Keratinocyte (primary cell): ENCODE results near the gene THRAP3. TPM values are rescaled to one million over a fixed set of nuclear protein-coding genes. Genes with fewer than 3 reads are reported as not detected.

Source experiments
- DNase-seq: peaks from one replicate; pipeline ENCODE4 v3.0.0-alpha.2; 2011; ENCODE audit warnings: low read depth, missing footprints, low spot score
- FAIRE-seq: peaks from 2 replicates; lab custom pipeline; 2011; peaks lifted over from hg19 to GRCh38; lab: Jason Lieb, UNC
- H2AFZ ChIP-seq: 2 replicates; pipeline ENCODE4 v1.6.0; 2012; ENCODE audit warnings: low read length, control low read depth, inconsistent platforms; ENCODE audit not compliant: control insufficient read depth
- H3K27ac ChIP-seq: 2 replicates; pipeline ENCODE4 v1.5.1; 2011; ENCODE audit warnings: low read length; ENCODE audit not compliant: control insufficient read depth, insufficient read depth
- H3K27me3 ChIP-seq: 3 replicates; pipeline ENCODE4 v1.6.0; 2011; ENCODE audit warnings: low read length; ENCODE audit not compliant: control insufficient read depth, insufficient read depth; ENCODE audit errors: extremely low read depth
- H3K36me3 ChIP-seq, 2 experiments: 2 replicates in 1 of 2; 3 replicates in 1 of 2; pipeline ENCODE4 v1.5.1; 2011; ENCODE audit warnings: low read length in 2 of 2, mild to moderate bottlenecking in 1 of 2; ENCODE audit not compliant: control insufficient read depth in 2 of 2, insufficient read depth in 2 of 2; ENCODE audit errors: extremely low read depth in 1 of 2
- H3K4me1 ChIP-seq: 3 replicates; pipeline ENCODE4 v1.5.1; 2011; ENCODE audit warnings: low read length; ENCODE audit not compliant: control insufficient read depth, insufficient read depth; ENCODE audit errors: extremely low read depth
- H3K4me2 ChIP-seq: 3 replicates; pipeline ENCODE4 v1.6.0; 2011; ENCODE audit warnings: low read depth, low read length; ENCODE audit not compliant: control insufficient read depth, insufficient read depth; ENCODE audit errors: extremely low read depth
- H3K4me3 ChIP-seq, 3 experiments: fragments of 200-600 bp in 1 of 3; sonication (generic) in 1 of 3; 2 replicates in 2 of 3; 3 replicates in 1 of 3; pipeline ENCODE4 v1.5.1; 2011 to 2016; ENCODE audit warnings: low read length in 3 of 3, mild to moderate bottlenecking in 3 of 3, control low read depth in 2 of 3, inconsistent platforms in 1 of 3, low read depth in 1 of 3, mixed read lengths in 1 of 3, mixed run types in 1 of 3, moderate library complexity in 1 of 3; ENCODE audit not compliant: control insufficient read depth in 2 of 3, insufficient read depth in 2 of 3; ENCODE audit errors: extremely low read depth in 1 of 3
- H3K79me2 ChIP-seq: 2 replicates; pipeline ENCODE4 v1.6.0; 2012; ENCODE audit warnings: low read length; ENCODE audit not compliant: control insufficient read depth, insufficient read depth
- H3K9ac ChIP-seq: 3 replicates; pipeline ENCODE4 v1.6.0; 2011; ENCODE audit warnings: low read length; ENCODE audit not compliant: control insufficient read depth, insufficient read depth; ENCODE audit errors: extremely low read depth
- H3K9me1 ChIP-seq: 3 replicates; pipeline ENCODE4 v1.6.0; 2011; ENCODE audit warnings: low read length; ENCODE audit not compliant: control insufficient read depth, insufficient read depth; ENCODE audit errors: extremely low read depth
- H3K9me3 ChIP-seq: 2 replicates; pipeline ENCODE4 v1.5.1; 2012; ENCODE audit warnings: low read depth, low read length; ENCODE audit not compliant: control insufficient read depth
- H4K20me1 ChIP-seq: 3 replicates; pipeline ENCODE4 v1.6.0; 2011; ENCODE audit warnings: low read length; ENCODE audit not compliant: control insufficient read depth, insufficient read depth; ENCODE audit errors: extremely low read depth
- EZH2 ChIP-seq: IDR thresholded peaks from one replicate; pipeline ENCODE4 v1.6.1; 2012; ENCODE audit warnings: inconsistent platforms, mild to moderate bottlenecking, low read length, moderate library complexity
- dilution Hi-C: fragments of 300-500 bp; cut with MboI; formaldehyde crosslinking; loops from one replicate; pipeline ENCODE4 v1.7.0; 2020; ENCODE audit warnings: low sequenced_read_pairs; ENCODE audit not compliant: extremely low pct_ligation_motif_present
- polyA plus RNA-seq, 5 experiments: library from polyadenylated mRNA; depleted of rRNA in 3 of 5; stranded (reverse) in 3 of 5; stranded (forward) in 1 of 5; unstranded in 1 of 5; fragments of >200 nt; gene quantifications; 1 replicate in 1 of 5; 2 replicates in 3 of 5; 3 replicates in 1 of 5; pipeline versions ENCODE4 v1.2.1 to v1.2.3, GENCODE V29; 2011 to 2012; ENCODE audit warnings: missing spikeins in 2 of 5, low read depth in 1 of 5, low replicate concordance in 1 of 5
- TF ChIP-seq, protein P1 (sequence below), 3 experiments: IDR thresholded peaks in 1 of 3; conservative IDR thresholded peaks in 1 of 3; optimal IDR thresholded peaks in 1 of 3; 2 replicates in 2 of 3; 3 replicates in 1 of 3; pipeline versions ENCODE3 to v1.5.1; 2011; ENCODE audit warnings: low read length in 3 of 3, mild to moderate bottlenecking in 3 of 3, moderate library complexity in 2 of 3, control low read depth in 1 of 3, inconsistent platforms in 1 of 3; ENCODE audit not compliant: insufficient read depth in 2 of 3; ENCODE audit errors: extremely low read depth in 1 of 3

Gene THRAP3
- polyA plus RNA-seq, 1 donor (not counting 4 experiments of a cell fraction or from before 2014, with no cell fraction given), result 79.6 TPM

DNA sequence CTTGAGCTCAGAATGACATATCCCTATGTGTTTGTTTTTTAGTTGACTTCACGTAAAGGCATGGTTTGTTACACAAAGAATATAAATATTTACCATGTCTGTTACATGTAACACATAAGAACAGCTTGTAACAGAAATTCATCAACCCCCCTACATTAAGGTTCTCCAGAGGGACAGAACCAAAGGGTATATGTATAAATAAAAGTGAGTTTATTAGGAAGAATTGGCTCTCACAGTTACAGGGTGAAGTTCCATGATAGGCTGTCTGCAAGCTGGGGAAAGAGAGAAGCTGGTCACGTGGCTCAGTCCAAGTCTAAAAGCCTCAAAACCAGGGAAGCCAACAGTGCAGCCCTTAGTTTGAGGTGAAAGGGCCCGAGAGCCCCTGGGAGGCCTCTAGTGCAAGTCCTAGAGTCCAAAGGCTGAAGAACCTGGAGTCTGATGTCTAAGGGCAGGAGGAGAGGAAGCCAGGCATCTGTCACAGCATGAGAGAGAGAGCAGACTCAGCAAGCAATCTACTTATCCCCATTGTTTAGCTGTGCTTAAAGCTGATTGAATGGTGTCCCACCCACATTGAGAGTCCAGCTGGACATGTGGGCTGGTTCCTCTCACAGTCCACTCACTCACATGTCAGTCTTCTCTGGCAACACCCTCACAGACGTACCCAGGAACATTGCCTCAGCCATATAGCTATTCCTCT is 15.8 kb downstream of the THRAP3 start:
- no peaks in the 10 kb centered on the region for H3K4me1 ChIP-seq
- peaks cover 92% of the 10 kb centered on the region for H3K79me2 ChIP-seq
- no peaks in the 10 kb centered on the region for H3K9me1 ChIP-seq
- FAIRE-seq (no peak), DNase-seq (no peak)
- H3K36me3 ChIP-seq, result peaks cover 15 to 16% of the 10 kb centered on the region in 2 experiments
- H3K4me2 ChIP-seq, result no peak overlapping the region
- H4K20me1 ChIP-seq, result peaks cover 22% of the 10 kb centered on the region
- TF ChIP-seq, protein P1, sequence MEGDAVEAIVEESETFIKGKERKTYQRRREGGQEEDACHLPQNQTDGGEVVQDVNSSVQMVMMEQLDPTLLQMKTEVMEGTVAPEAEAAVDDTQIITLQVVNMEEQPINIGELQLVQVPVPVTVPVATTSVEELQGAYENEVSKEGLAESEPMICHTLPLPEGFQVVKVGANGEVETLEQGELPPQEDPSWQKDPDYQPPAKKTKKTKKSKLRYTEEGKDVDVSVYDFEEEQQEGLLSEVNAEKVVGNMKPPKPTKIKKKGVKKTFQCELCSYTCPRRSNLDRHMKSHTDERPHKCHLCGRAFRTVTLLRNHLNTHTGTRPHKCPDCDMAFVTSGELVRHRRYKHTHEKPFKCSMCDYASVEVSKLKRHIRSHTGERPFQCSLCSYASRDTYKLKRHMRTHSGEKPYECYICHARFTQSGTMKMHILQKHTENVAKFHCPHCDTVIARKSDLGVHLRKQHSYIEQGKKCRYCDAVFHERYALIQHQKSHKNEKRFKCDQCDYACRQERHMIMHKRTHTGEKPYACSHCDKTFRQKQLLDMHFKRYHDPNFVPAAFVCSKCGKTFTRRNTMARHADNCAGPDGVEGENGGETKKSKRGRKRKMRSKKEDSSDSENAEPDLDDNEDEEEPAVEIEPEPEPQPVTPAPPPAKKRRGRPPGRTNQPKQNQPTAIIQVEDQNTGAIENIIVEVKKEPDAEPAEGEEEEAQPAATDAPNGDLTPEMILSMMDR (optimal IDR thresholded peaks at IDR 0.05 in 1 of 3, IDR thresholded peaks at IDR 0.05 in 1 of 3, conservative IDR thresholded peaks at IDR 0.05 in 1 of 3; ENCODE audit: extremely low read depth in 1 of 3, insufficient read depth in 2 of 3, low read length in 3 of 3), result no peak
- TF ChIP-seq EZH2, result no peak
- no peak overlapping the region for H3K4me3 ChIP-seq
- no peaks in the 10 kb centered on the region for H3K9me3 ChIP-seq
- H2AFZ ChIP-seq, result no peak overlapping the region
- no peak overlapping the region for H3K9ac ChIP-seq
- no peak overlapping the region for H3K27ac ChIP-seq
- no peaks in the 10 kb centered on the region for H3K27me3 ChIP-seq
- dilution Hi-C loops, result no loop called here

DNA sequence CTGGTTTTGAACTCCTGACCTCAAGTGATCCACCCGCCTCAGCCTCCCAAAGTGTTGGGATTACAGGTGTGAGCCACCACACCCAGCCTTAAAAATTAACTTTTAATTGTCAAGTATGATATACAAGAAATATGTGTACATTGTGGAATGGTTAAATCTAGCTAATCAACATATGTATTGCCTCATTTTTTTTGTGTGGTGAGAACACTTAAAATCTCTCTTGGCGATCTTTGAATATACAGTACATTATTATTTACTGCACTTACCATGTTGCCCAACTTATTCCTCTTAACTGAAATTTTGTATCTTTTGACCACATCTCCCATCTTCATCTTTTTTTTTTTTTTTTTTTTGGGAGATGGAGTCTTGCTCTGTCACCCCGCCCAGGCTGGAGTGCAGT is 23.3 kb downstream of the THRAP3 start:
- dilution Hi-C loops, result no loop called here
- peaks cover 6% of the 10 kb centered on the region in 2 experiments for H3K36me3 ChIP-seq
- no peak for TF ChIP-seq EZH2
- TF ChIP-seq, protein P1 (optimal IDR thresholded peaks at IDR 0.05 in 1 of 3, IDR thresholded peaks at IDR 0.05 in 1 of 3, conservative IDR thresholded peaks at IDR 0.05 in 1 of 3; ENCODE audit: extremely low read depth in 1 of 3, insufficient read depth in 2 of 3, low read length in 3 of 3), result no peak

More for the DNA sequence above, 23.3 kb downstream of the THRAP3 start:
- Histone ChIP-seq H3K27me3 (no peaks in the 10 kb centered on the region), H3K9me1 (no peaks in the 10 kb centered on the region), H3K9me3 (no peaks in the 10 kb centered on the region), H2AFZ (no peak overlapping the region), H4K20me1 (peaks cover 28% of the 10 kb centered on the region), H3K79me2 (peaks cover 92% of the 10 kb centered on the region), H3K27ac (no peak overlapping the region), H3K4me2 (no peak overlapping the region), H3K4me3 (no peak overlapping the region), H3K4me1 (peaks cover 8% of the 10 kb centered on the region), H3K9ac (no peak overlapping the region)
- DNase-seq (no peak), FAIRE-seq (no peak)
